Muscle layer of duodenum (tissue), 2 donors: ENCODE measurements around the gene C6orf47.
A peak's percentile ranks its signal among the peaks of the same experiment; 100 is the strongest.

Experiments used
- H3K27ac ChIP-seq: one replicate; pipeline ENCODE4 v1.7.0; 2013; ENCODE audit warnings: mild to moderate bottlenecking, low read length
- H3K27me3 ChIP-seq: one replicate; pipeline ENCODE4 v1.7.0; 2013; ENCODE audit warnings: low read depth, mild to moderate bottlenecking, control low read depth, low read length
- H3K36me3 ChIP-seq, 2 donors: one replicate each; pipeline ENCODE4 v1.7.0; 2013; ENCODE audit warnings: low read length in 2 of 2, control low read depth in 1 of 2, mild to moderate bottlenecking in 1 of 2; ENCODE audit not compliant: insufficient read depth in 2 of 2, control insufficient read depth in 1 of 2
- H3K4me1 ChIP-seq, 2 donors: one replicate each; pipeline ENCODE4 v1.7.0; 2013; ENCODE audit warnings: low read length in 2 of 2, mild to moderate bottlenecking in 2 of 2, control low read depth in 1 of 2, moderate library complexity in 1 of 2; ENCODE audit not compliant: insufficient read depth in 2 of 2, control insufficient read depth in 1 of 2
- H3K4me3 ChIP-seq, 2 donors: one replicate each; pipeline ENCODE4 v1.7.0; 2013; ENCODE audit warnings: low read length in 2 of 2, low read depth in 1 of 2, mild to moderate bottlenecking in 1 of 2
- H3K9me3 ChIP-seq, 2 donors: one replicate each; pipeline ENCODE4 v1.7.0; 2013; ENCODE audit warnings: low read length in 2 of 2, control low read depth in 1 of 2, mild to moderate bottlenecking in 1 of 2; ENCODE audit not compliant: control insufficient read depth in 1 of 2
- donor health status: healthy.

Gene C6orf47

GRCh38 chr6:31664790-31665500 lies 4.4 kb upstream of the C6orf47 start, which contains the start of gene GPANK1:
Gene GPANK1 (minus strand): TSS chr6:31664997. CDS start chr6:31664478, 519 bp downstream.
- H3K4me3 ChIP-seq, result peak within 1 kb of the TSS; percentile 83 to 94
- H3K36me3 ChIP-seq, result peaks cover 32 to 49% of the 10 kb centered on the region in 2 donors
- peak within 1 kb of the TSS; percentile 98 for H3K27ac ChIP-seq
- H3K27me3 ChIP-seq, result no peaks in the 10 kb centered on the region
- H3K9me3 ChIP-seq, result no peaks in the 10 kb centered on the region
- H3K4me1 ChIP-seq, result peaks cover 6 to 45% of the 10 kb centered on the region in 2 donors

GRCh38 chr6:31663961-31664789 lies 3.6 kb upstream of the C6orf47 start:
- Histone ChIP-seq H3K4me1 (peaks cover 12 to 53% of the 10 kb centered on the region in 2 donors), H3K4me3 (peak overlapping the region; percentile 83 to 94), H3K36me3 (peaks cover 25 to 41% of the 10 kb centered on the region in 2 donors), H3K9me3 (no peaks in the 10 kb centered on the region), H3K27ac (peak overlapping the region; percentile 98), H3K27me3 (no peaks in the 10 kb centered on the region)

GRCh38 chr6:31663126-31663960 lies 2.8 kb upstream of the C6orf47 start:
- Histone ChIP-seq H3K27ac (peak overlapping the region; percentile 98), H3K4me3 (peak overlapping the region; percentile 83 to 94), H3K36me3 (peaks cover 17 to 33% of the 10 kb centered on the region in 2 donors), H3K9me3 (no peaks in the 10 kb centered on the region), H3K4me1 (peaks cover 19 to 61% of the 10 kb centered on the region in 2 donors), H3K27me3 (no peaks in the 10 kb centered on the region)

DNA sequence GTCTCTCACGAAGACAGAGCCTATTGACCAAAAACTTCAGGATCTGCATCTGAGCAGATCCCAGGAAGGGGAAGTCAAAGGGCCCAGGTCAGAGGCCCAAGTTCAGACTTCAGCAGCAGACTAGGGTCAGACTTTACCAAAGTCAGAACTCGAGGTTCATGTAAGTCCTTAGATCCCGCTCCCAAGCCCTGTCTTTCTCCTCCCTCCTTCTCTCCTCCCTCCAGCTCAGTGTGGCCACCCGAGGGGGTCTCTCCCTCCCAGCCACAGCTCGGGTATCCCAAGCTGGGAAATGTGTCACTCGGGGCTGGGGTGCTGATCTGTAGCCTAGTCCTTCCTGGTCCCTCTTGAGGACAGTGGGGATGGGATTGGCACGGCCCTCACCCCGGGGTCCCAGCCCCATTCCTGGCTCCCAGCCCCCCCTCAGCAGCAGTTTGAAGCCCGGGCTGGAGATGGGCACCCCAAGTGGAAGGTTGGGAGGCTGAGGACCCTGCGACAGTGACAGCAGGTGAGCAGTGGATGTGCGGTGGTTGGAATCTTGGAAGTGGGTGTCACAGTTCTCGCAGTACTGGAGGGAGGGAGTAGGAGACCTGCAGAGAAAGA lies 1.6 kb upstream of the C6orf47 start:
- Histone ChIP-seq H3K36me3 (peaks cover 14 to 29% of the 10 kb centered on the region in 2 donors), H3K27ac (peak overlapping the region; percentile 4), H3K4me1 (peaks cover 28 to 64% of the 10 kb centered on the region in 2 donors), H3K27me3 (no peaks in the 10 kb centered on the region), H3K4me3 (no peak overlapping the region), H3K9me3 (no peaks in the 10 kb centered on the region)

- peak overlapping the region; percentile 98 for H3K27ac ChIP-seq
- H3K27me3 ChIP-seq, result no peaks in the 10 kb centered on the region
- H3K4me3 ChIP-seq, result peak overlapping the region; percentile 83 to 99
- no peaks in the 10 kb centered on the region for H3K9me3 ChIP-seq
- H3K4me1 ChIP-seq, result peaks cover 28 to 57% of the 10 kb centered on the region in 2 donors
- H3K36me3 ChIP-seq, result peaks cover 16 to 27% of the 10 kb centered on the region in 2 donors
Observed at GRCh38 chr6:31661262-31662123, 915 bp upstream of the C6orf47 start.

DNA sequence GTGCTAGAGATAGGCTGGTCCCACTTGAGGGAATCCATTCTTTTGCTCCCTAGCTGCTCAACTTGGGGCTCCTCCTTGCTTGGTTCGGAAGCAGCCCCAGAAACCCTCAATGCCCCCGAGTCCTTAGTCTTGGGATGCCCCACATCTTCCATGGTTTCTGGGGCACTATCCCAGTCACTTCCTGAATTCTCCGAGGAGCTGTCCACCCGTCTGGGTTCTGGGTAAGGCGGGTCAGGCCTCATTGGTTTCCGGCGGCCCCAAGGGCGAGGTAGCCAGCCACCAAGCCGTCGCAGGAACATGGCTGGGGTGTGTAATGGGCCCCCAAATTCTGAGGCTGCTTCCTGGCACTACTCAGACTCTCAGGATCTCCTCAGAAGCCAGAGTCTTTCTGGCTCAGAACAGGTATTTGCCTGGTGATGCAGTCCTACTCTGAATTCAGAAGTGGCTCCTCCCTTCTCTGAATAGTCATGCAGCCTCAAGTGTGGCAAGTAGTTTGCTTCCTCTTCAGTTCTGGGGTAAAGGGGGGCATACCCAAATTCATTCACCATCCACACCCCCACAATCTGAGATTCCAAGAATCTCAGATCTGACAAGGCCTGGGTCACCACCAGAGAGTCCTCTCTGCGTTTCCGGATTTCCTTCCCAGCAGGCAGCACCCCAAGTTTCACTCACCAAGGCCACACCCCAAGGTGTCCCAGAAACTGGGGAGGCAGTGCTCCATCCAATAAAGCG lies 763 bp downstream of the C6orf47 start:
- H3K4me3 ChIP-seq, result peak overlapping the region; percentile 83 to 99
- H3K27me3 ChIP-seq, result no peaks in the 10 kb centered on the region
- peak overlapping the region; percentile 98 for H3K27ac ChIP-seq
- H3K4me1 ChIP-seq, result peaks cover 28 to 55% of the 10 kb centered on the region in 2 donors
- peaks cover 16 to 34% of the 10 kb centered on the region in 2 donors for H3K36me3 ChIP-seq
- H3K9me3 ChIP-seq, result no peaks in the 10 kb centered on the region

DNA sequence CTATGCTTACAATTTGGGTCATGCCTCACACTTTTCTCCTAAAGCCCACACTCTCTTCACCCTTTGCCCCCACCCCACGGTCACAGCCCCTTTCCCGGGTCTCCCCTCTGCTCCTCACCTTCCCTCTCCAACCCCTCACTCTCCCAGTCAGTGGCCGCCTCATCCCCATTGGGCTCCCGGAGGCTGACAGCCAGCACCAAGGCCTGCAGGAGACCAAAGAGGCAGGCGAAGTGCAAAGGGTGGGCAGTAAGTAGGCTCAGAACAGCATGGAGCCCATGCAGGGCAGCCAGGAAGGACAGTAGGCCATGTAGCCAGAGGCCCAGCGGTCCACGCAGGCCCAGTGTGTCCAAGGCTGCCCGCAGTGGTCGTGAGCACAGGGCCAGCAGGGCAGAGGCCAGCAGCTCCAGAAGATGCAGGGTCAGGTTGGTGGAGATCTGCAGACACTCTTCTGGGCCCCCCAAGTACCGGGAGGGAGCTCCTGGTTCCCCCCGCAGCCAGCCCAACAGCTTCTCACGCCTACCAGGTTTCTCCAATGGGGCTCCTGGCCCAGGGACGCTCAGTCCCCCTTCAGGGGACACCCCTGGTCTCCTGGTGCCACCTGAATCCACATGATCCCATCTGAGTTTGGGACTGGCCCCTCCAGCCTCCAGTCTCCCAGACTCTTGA lies 1.5 kb downstream of the C6orf47 start:
- H3K9me3 ChIP-seq, result no peaks in the 10 kb centered on the region
- H3K27ac ChIP-seq, result peak overlapping the region; percentile 98
- no peaks in the 10 kb centered on the region for H3K27me3 ChIP-seq
- peak overlapping the region; percentile 83 to 99 for H3K4me3 ChIP-seq
- peaks cover 16 to 34% of the 10 kb centered on the region in 2 donors for H3K36me3 ChIP-seq
- peaks cover 25 to 53% of the 10 kb centered on the region in 2 donors for H3K4me1 ChIP-seq

GRCh38 chr6:31658158-31658688 lies 2.4 kb downstream of the C6orf47 start:
- H3K4me1 ChIP-seq, result peaks cover 22 to 52% of the 10 kb centered on the region in 2 donors
- no peaks in the 10 kb centered on the region for H3K9me3 ChIP-seq
- peak overlapping the region in 1 of 2 donors; percentile 83 for H3K4me3 ChIP-seq
- no peaks in the 10 kb centered on the region for H3K27me3 ChIP-seq
- no peak overlapping the region for H3K27ac ChIP-seq
- peaks cover 16 to 34% of the 10 kb centered on the region in 2 donors for H3K36me3 ChIP-seq
